Thymus (tissue), 11 donors: Measurements from ENCODE around the gene ADGRA1. TPM values are rescaled to one million over a fixed set of nuclear protein-coding genes. Genes with fewer than 3 reads are reported as not detected.
"Not testable (repeated sequence)": the region's sequence is repeated elsewhere in the genome, so short reads cannot be mapped to it uniquely, and the experiment has no call there.

ENCODE experiments used
- DNase-seq, 9 donors: peaks; one replicate each; pipeline ENCODE4 v3.0.0-alpha.2; 2013; ENCODE audit warnings: low spot score in 9 of 9, low read depth in 6 of 9, missing footprints in 1 of 9
- H3K27ac ChIP-seq, 2 donors: one replicate each; pipeline ENCODE4 v1.5.1; 2013; ENCODE audit warnings: control low read depth in 1 of 2, low read depth in 1 of 2, low read length in 1 of 2, mild to moderate bottlenecking in 1 of 2, moderate library complexity in 1 of 2
- H3K27me3 ChIP-seq, 2 donors: one replicate each; pipeline ENCODE4 v1.5.1; 2013; ENCODE audit warnings: low read length in 1 of 2; ENCODE audit not compliant: control insufficient read depth in 2 of 2, insufficient read depth in 1 of 2
- H3K36me3 ChIP-seq, 2 donors: one replicate each; pipeline ENCODE4 v1.5.1; 2013; ENCODE audit warnings: low read length in 1 of 2, mild to moderate bottlenecking in 1 of 2, moderate library complexity in 1 of 2; ENCODE audit not compliant: control insufficient read depth in 2 of 2, insufficient read depth in 2 of 2
- H3K4me1 ChIP-seq, 2 donors: one replicate each; pipeline ENCODE4 v1.5.1; 2013; ENCODE audit warnings: low read length in 2 of 2; ENCODE audit not compliant: control insufficient read depth in 2 of 2, insufficient read depth in 2 of 2
- H3K4me3 ChIP-seq, 2 donors: one replicate each; pipeline ENCODE4 v1.5.1; 2013; ENCODE audit warnings: low read length in 2 of 2, control low read depth in 1 of 2, mild to moderate bottlenecking in 1 of 2
- H3K9me3 ChIP-seq, 2 donors: one replicate each; pipeline ENCODE4 v1.5.1; 2013; ENCODE audit warnings: low read length in 1 of 2, mild to moderate bottlenecking in 1 of 2; ENCODE audit not compliant: control insufficient read depth in 2 of 2, insufficient read depth in 1 of 2
- WGBS: extraction: QIAGEN DNeasy Blood & Tissue Kit; methylation state at CpG from one replicate; pipeline ENCODE4 v1.1.7; 2013; 5-methylcytosine and 5-hydroxymethylcytosine counted together
- polyA plus RNA-seq: library from polyadenylated mRNA; stranded (reverse); fragments of 200-250 nt; gene quantifications from one replicate; pipeline ENCODE4 v1.2.3, GENCODE V29; 2013
- total RNA-seq: library from RNA; stranded (reverse); fragments of 120-200 nt; gene quantifications from one replicate; pipeline ENCODE4 v1.2.4, GENCODE V29; 2013
- donor health status: healthy.

The ADGRA1 gene
- total and polyA plus RNA-seq, 2 donors: 0.02 TPM; not detected in 1

DNA sequence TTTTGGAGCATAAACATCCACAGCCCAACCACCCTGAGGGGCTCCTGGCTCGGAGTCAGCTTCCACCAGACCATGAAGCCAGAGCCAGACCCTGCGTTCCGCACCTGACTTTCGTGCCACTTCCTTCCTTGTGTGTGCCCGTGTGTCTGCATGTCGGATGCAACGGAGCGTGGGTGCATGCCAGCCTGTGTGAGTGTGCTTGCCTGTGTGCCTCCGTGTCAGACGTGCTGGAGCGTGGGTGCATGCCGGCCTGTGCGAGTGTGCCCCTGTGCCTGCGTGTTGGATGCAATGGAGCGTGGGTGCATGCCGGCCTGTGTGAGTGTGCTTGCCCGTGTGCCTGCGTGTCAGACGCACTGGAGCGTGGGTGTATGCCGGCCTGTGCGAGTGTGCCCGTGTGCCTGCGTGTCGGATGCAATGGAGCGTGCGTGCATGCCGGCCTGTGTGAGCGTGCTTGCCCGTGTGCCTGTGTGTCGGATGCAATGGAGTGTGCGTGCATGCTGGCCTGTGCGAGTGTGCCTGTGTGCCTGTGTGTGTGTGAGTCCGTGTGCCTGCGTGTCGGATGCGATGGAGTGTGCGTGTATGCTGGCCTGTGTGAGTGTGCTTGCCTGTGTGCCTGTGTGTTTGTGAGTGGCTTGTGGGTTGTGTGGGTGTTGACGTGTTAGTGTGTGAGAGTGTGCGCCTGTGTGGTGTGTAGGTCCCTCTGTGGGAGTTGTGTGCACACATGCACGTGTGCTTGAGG, 44.2 kb downstream of the ADGRA1 start:
- no peak for DNase-seq
- no peaks in the 10 kb centered on the region for H3K27me3 ChIP-seq
- WGBS: 84% methylated on average over 41 of the region's 41 CpGs
- H3K4me1 ChIP-seq: no peaks in the 10 kb centered on the region
- no peak overlapping the region for H3K4me3 ChIP-seq
- no peaks in the 10 kb centered on the region for H3K36me3 ChIP-seq
- no peak overlapping the region for H3K27ac ChIP-seq
- H3K9me3 ChIP-seq: peaks cover 2 to 13% of the 10 kb centered on the region in 2 donors

DNA sequence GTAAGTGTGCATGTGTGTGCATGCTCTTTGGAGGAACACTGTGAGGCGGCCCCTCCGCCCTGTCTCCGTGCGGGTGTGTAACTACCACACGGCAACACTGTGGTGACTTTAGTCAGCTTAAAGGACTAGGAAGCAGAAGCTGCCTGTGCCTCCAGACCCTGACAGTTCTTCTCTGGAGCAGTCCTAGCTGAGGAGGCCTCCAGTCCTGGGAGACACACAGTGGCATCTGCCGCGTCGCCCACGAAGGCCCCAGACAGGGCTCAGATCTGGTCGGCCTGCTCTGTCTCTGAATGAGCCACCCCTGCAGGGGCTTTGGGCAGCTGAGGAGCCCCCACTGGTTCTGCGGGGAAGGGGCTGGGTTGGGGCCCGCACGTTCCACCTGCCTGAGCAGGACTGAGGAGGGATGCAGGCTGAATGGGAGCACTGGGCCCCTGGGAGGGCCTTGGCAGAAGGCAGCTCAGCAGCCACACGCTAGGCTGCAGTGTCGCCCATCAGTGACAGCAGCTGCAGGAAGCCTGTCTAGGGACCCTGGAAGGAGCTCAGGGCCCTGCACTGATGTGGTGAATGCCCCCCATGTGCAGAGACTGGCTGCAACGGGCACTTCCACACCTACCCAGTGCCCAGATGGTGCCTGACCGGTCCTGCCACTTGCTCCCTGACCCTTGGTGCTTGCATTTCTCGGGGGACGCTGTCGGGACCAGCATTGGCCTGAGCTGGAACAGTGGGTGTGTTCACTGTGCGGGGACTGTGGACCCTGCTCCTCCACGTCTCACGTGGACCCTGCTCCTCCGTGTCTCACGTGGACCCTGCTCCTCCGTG, 45.0 kb downstream of the ADGRA1 start:
- Histone ChIP-seq H3K4me1 (no peaks in the 10 kb centered on the region), H3K9me3 (peaks cover 2 to 9% of the 10 kb centered on the region in 2 donors), H3K27me3 (no peaks in the 10 kb centered on the region), H3K36me3 (no peaks in the 10 kb centered on the region), H3K27ac (no peak overlapping the region), H3K4me3 (no peak overlapping the region)
- DNase-seq: no peak
- 92% methylated on average over 26 of the region's 26 CpGs for WGBS

DNA sequence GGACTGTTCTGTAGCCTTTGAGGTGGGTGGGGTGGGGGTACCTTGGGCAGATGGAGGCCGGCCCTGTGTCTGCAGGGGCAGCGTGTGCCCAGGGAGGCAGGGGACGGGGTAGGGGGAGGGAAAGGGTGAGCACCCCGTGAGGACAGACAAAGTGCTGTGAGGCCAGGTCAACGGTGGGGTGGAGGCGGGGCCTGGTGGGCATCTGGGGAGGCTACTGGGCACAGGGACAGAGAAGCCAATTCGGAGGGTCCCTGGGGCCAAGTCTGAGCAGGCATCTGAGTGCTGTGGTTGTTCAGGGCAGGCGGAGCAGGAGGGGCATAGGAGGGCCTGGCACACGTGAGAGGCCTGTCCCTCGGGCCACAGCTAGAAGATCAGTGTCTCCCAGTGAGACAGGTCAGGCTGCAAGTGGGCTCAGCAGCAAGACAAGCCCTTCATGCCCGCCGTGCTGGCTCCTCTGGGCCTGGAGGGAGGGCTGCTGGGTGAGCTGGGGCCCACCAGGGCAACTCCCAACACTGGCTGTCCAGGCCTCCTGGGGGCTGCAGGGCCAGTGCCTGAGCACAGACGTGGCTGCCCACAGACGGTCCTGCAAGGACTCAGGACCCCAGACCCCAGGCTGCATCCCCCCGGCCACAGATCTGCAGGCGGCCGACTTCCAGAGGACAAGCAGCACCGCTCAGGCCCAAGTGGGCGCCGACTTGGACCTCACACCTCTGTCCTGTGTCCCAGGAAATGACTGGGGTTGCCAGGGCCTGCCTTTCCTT, 45.9 kb downstream of the ADGRA1 start:
- H3K4me3 ChIP-seq: no peak overlapping the region
- no peak overlapping the region for H3K27ac ChIP-seq
- no peaks in the 10 kb centered on the region for H3K36me3 ChIP-seq
- no peaks in the 10 kb centered on the region for H3K27me3 ChIP-seq
- WGBS: 93% methylated on average over 20 of the region's 20 CpGs
- no peaks in the 10 kb centered on the region for H3K4me1 ChIP-seq
- peaks cover 2 to 6% of the 10 kb centered on the region in 2 donors for H3K9me3 ChIP-seq
- DNase-seq: no peak

DNA sequence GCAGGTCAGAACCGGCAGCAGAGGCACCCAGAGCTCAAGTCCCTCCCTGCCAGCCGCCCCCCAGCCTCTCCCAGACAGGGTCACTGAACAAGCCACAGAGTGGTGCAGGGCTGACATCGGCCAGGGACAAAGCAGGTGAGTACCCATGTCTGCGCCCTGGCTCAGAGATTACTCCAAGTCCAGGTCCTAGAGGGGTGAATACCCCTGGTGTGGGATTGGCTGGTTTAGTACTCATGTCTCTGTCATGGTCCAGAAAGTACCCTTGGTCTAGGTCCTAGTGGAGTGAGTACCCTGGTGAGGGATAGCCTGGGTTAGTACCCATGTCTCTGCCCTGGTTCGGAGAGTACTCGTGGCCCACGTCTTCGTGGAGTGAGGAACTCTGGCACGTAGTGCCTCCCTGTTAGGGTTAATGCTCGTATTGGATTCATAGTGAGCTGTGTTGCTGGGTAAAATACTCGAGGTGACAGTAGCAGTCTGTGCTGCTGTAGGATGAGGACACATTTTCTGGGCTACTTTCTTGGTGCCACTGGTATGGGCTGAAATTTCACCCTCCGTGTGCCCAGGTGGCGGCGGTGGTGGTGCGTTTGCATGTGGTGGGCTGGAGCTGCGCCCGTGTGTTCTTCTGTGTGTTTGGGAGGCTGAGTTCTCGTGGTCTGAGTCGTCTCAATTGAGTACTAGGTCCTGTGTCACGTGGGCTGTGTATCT, 46.8 kb downstream of the ADGRA1 start:
- no peak for DNase-seq
- H3K36me3 ChIP-seq: no peaks in the 10 kb centered on the region
- no peak overlapping the region for H3K4me3 ChIP-seq
- 79% methylated on average over 20 of the region's 20 CpGs for WGBS
- H3K27ac ChIP-seq: no peak overlapping the region
- H3K9me3 ChIP-seq: no peaks in the 10 kb centered on the region
- H3K4me1 ChIP-seq: no peaks in the 10 kb centered on the region
- no peaks in the 10 kb centered on the region for H3K27me3 ChIP-seq

DNA sequence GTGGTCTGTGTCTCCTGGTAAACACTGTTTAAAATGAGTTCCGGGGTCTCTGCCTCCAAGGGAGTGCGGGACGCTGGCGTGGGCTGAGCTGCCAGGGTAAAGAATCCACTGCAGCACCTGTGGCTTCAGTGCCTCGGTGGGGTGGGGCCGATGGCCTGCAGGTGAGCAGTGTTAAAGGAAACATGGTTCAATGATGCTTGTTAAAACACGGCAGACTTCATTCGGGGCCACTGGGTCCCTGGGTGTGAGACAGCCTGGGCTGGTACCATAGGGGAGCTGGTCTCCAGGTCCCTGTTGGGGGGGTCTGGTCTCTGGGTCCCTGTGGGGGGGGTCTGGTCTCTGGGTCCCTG, 47.4 kb downstream of the ADGRA1 start:
- no peaks in the 10 kb centered on the region for H3K9me3 ChIP-seq
- no peak for DNase-seq
- H3K27me3 ChIP-seq: no peaks in the 10 kb centered on the region
- H3K27ac ChIP-seq: no peak overlapping the region
- no peak overlapping the region for H3K4me3 ChIP-seq
- H3K4me1 ChIP-seq: no peaks in the 10 kb centered on the region
- no peaks in the 10 kb centered on the region for H3K36me3 ChIP-seq
- WGBS: 78% methylated on average over 8 of the region's 8 CpGs

DNA sequence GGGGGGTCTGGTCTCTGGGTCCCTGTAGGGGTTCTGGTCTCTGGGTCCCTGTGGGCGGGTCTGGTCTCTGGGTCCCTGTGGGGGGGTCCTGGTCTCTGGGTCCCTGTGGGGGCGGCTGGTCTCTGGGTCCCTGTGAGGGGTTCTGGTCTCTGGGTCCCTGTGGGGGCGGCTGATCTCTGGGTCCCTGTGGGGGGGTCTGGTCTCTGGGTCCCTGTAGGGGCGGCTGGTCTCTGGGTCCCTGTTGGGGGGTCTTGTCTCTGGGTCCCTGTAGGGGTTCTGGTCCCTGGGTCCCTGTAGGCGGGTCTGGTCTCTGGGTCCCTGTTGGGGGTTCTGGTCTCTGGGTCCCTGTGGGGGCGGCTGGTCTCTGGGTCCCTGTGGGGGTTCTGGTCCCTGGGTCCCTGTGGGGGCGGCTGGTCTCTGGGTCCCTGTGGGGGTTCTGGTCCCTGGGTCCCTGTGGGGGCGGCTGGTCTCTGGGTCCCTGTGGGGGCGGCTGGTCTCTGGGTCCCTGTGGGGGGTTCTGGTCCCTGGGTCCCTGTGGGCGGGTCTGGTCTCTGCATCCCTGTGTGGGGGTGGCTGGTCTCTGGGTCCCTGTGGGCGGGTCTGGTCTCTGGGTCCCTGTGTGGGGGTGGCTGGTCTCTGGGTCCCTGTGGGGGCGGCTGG, 49.9 kb downstream of the ADGRA1 start:
- H3K27me3 ChIP-seq, H3K4me3 ChIP-seq, DNase-seq, H3K27ac ChIP-seq, H3K9me3 ChIP-seq, H3K36me3 ChIP-seq, H3K4me1 ChIP-seq: not testable (repeated sequence)
- 93% methylated on average over 12 of the region's 12 CpGs for WGBS

DNA sequence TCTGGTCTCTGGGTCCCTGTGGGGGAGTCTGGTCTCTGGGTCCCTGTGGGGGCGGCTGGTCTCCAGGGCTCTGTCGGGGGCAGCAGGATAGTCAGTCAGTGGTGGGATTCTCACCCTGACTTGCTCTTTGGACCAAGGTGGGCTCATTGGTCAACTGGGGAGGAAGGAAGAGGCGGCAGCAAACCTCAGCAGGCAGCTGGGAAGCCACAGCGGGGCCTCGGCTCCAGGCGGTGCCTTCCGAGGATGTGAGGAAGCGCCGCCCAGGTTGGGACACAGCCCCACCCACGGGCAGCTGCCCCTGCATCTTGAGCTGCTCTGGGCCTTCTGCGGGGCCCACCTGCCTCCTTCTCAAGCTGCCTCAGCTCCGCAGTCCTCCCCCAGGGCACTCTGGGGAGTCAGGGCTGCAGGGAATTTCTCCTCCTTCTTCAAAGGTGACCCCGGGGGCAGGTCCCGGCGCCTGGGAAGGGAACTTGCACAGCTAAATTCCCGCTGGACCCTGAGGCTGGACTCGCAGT, 51.9 kb downstream of the ADGRA1 start:
- no peak for DNase-seq
- no peaks in the 10 kb centered on the region for H3K27me3 ChIP-seq

DNA sequence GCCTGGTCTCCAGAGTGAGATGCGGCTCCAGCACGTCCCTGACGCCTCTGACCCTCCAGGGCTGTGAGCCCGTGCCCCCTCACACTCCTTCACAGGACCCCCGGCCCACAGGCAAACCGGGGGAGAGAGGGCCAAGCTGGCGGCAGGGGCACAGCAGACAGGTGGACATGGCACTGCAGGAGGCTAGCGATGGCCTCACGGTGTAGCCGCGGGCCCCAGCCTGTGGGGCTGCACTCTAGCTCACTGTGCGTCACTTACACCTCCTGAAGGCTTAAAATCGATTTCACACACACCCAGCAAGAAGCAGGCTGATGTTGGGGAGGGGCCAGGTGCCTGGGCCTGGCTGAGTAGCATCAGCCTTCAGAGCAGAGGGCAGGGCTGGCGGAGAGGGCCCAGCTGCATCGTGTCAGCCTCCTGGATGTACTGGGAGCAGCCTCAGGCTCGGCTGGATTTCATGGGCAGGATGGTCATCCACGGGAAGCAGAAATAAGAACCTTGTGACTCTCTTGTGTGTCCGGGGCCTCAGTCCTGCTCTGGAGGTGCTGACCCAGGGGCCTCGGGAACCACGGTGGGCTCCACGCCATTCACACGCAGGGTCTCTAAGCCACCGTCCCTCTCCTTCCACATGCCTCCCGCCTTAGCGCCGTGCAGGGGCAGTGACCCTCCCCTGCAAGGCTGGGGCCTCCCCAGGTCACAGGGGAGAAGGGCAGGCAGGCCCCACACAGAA, 52.9 kb downstream of the ADGRA1 start:
- no peaks in the 10 kb centered on the region for H3K9me3 ChIP-seq
- DNase-seq: no peak
- no peaks in the 10 kb centered on the region for H3K36me3 ChIP-seq
- no peak overlapping the region for H3K27ac ChIP-seq
- H3K4me3 ChIP-seq: no peak overlapping the region
- H3K4me1 ChIP-seq: no peaks in the 10 kb centered on the region
- 85% methylated on average over 26 of the region's 26 CpGs for WGBS
- H3K27me3 ChIP-seq: no peaks in the 10 kb centered on the region

More for the DNA sequence above, 51.9 kb downstream of the ADGRA1 start:
- H3K4me3 ChIP-seq: no peak overlapping the region
- H3K4me1 ChIP-seq: no peaks in the 10 kb centered on the region
- no peak overlapping the region for H3K27ac ChIP-seq
- no peaks in the 10 kb centered on the region for H3K36me3 ChIP-seq
- 31% methylated on average over 17 of the region's 17 CpGs for WGBS
- no peaks in the 10 kb centered on the region for H3K9me3 ChIP-seq
